Astrocyte of the cerebellum (primary cell): ENCODE data around the gene HMCES.

Experiments used
- DNase-seq: peaks from one replicate; pipeline ENCODE4 v3.0.0-alpha.2; 2011; ENCODE audit warnings: low read depth
- H3K4me3 ChIP-seq: 2 replicates; pipeline ENCODE4 v1.5.1; 2011; ENCODE audit warnings: mild to moderate bottlenecking, low read depth, low read length, moderate library complexity
- CTCF ChIP-seq: IDR thresholded peaks from 2 replicates; pipeline ENCODE4 v1.5.1; 2012; ENCODE audit warnings: low read length, low read depth, moderate library complexity, mild to moderate bottlenecking; ENCODE audit errors: missing control alignments
- in situ Hi-C: cut with HindIII; loops from 2 replicates; pipeline ENCODE4 v1.10.0; 2017; ENCODE audit warnings: low sequenced_read_pairs

Gene HMCES

GRCh38 chr3:129281726-129282125 lies 3.1 kb downstream of the HMCES start:
- no peak overlapping the region for H3K4me3 ChIP-seq
- TF ChIP-seq CTCF: no peak
- in situ Hi-C loops: no loop called here
- no peak for DNase-seq

GRCh38 chr3:129282727-129283327 lies 4.2 kb downstream of the HMCES start:
- DNase-seq: no peak
- no peak overlapping the region for H3K4me3 ChIP-seq
- no peak for TF ChIP-seq CTCF
- in situ Hi-C loops: no loop called here

- no peak for DNase-seq
- no peak for TF ChIP-seq CTCF
- in situ Hi-C loops: no loop called here
- H3K4me3 ChIP-seq: no peak overlapping the region
Measured at GRCh38 chr3:129286081-129286480, 7.4 kb downstream of the HMCES start.

- in situ Hi-C loops: no loop called here
- DNase-seq: no peak
- H3K4me3 ChIP-seq: no peak overlapping the region
- TF ChIP-seq CTCF: no peak
Measured at GRCh38 chr3:129288446-129288845, 9.8 kb downstream of the HMCES start.

- no peak for DNase-seq
- in situ Hi-C loops: no loop called here
Measured at GRCh38 chr3:129289201-129289921, 10.7 kb downstream of the HMCES start.

GRCh38 chr3:129291236-129291886 lies 12.7 kb downstream of the HMCES start:
- H3K4me3 ChIP-seq: no peak overlapping the region
- TF ChIP-seq CTCF: no peak
- in situ Hi-C loops: no loop called here
- DNase-seq: peak; percentile 80

More at GRCh38 chr3:129289201-129289921, 10.7 kb downstream of the HMCES start:
- no peak for TF ChIP-seq CTCF
- H3K4me3 ChIP-seq: no peak overlapping the region
